Thoracic aorta (tissue), 2 donors: Measurements from ENCODE around the gene CLDN5. TPM values are rescaled to one million over a fixed set of nuclear protein-coding genes. Genes with fewer than 3 reads are reported as not detected.

Experiments
- ATAC-seq: fragments of 150-250 bp; one replicate; pipeline ENCODE4 v1.8.0; 2017; ENCODE audit warnings: low read depth; ENCODE audit not compliant: insufficient number of reproducible peaks, low FRiP score
- DNase-seq: peaks from one replicate; pipeline ENCODE4 v3.0.0-alpha.2; 2020; ENCODE audit warnings: low spot score
- H3K27ac ChIP-seq, 2 donors: fragments of 200-600 bp; sonication (generic); 1 replicate in 1 of 2; 2 replicates in 1 of 2; pipeline ENCODE4 v1.5.1; 2016; ENCODE audit warnings: mild to moderate bottlenecking in 2 of 2, moderate library complexity in 2 of 2
- H3K27me3 ChIP-seq: fragments of 200-600 bp; sonication (generic); replicated peaks from 2 replicates; pipeline ENCODE4 v1.6.0; 2016; ENCODE audit warnings: mild to moderate bottlenecking; ENCODE audit not compliant: insufficient read depth
- H3K36me3 ChIP-seq: fragments of 200-600 bp; sonication (generic); one replicate; pipeline ENCODE4 v1.5.1; 2016
- H3K4me1 ChIP-seq, 2 donors: fragments of 200-600 bp; sonication (generic); 1 replicate in 1 of 2; 2 replicates in 1 of 2; pipeline versions ENCODE4 v1.5.1 to v1.6.0; 2016; ENCODE audit warnings: low read depth in 2 of 2, mild to moderate bottlenecking in 1 of 2; ENCODE audit not compliant: control insufficient read depth in 1 of 2
- H3K4me3 ChIP-seq: fragments of 200-600 bp; sonication (generic); 2 replicates; pipeline ENCODE4 v1.5.1; 2016; ENCODE audit warnings: mild to moderate bottlenecking
- H3K9me3 ChIP-seq: fragments of 200-600 bp; sonication (generic); 2 replicates; pipeline ENCODE4 v1.5.1; 2016
- total RNA-seq, 2 donors: library from RNA; depleted of rRNA; stranded (reverse); fragments of >200 nt; gene quantifications; one replicate each; pipeline versions ENCODE4 v1.1.0 to v1.2.3, GENCODE V29; 2016
- TF ChIP-seq, protein P1 (sequence below): fragments of 200-600 bp; sonication (generic); IDR thresholded peaks from one replicate; pipeline ENCODE4 v1.5.1; 2019; ENCODE audit warnings: antibody characterized with exemption

Gene CLDN5
- total RNA-seq, 2 donors from 2014 or later, result 41.0 to 68.0 TPM

DNA sequence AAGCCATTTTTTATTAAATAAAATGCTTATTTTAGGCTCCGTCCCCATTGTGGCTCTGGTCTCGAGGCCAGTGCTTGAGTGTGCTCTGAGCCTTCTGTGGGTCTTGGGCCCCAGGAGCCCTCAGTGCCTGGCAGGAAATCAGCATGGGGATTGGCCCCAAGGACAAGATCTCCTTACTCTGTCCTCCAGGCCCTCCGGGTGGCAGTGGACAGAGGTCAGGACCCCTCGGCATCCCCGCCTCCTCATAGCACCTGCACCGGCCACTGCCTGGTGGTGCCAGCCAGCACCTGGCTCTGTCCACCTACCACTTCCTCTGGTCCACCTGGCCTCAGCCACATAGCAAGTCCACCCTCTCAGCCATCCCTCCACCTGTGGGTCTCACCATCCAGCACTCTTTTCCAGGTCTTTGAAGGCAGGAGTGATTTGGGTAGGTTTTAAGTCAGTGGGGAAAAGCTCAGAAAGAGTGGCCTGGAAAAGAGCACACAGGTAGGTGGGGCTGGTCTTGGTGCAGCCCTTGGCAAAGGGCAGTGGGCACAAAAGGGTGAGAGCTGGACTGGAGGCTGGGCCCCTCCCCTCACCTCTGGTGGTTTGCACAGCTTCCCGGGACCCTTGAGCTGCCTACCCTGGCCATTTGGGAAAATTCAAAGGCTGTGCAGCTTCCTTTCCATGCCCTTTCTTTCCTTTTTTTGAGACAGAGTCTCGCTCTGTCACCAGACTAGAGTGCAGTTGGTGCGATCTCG, 3.5 kb downstream of the CLDN5 start:
- H3K27me3 ChIP-seq, result no peaks in the 10 kb centered on the region
- TF ChIP-seq, protein P1, sequence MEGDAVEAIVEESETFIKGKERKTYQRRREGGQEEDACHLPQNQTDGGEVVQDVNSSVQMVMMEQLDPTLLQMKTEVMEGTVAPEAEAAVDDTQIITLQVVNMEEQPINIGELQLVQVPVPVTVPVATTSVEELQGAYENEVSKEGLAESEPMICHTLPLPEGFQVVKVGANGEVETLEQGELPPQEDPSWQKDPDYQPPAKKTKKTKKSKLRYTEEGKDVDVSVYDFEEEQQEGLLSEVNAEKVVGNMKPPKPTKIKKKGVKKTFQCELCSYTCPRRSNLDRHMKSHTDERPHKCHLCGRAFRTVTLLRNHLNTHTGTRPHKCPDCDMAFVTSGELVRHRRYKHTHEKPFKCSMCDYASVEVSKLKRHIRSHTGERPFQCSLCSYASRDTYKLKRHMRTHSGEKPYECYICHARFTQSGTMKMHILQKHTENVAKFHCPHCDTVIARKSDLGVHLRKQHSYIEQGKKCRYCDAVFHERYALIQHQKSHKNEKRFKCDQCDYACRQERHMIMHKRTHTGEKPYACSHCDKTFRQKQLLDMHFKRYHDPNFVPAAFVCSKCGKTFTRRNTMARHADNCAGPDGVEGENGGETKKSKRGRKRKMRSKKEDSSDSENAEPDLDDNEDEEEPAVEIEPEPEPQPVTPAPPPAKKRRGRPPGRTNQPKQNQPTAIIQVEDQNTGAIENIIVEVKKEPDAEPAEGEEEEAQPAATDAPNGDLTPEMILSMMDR, result no peak
- no peak for ATAC-seq
- no peaks in the 10 kb centered on the region for H3K9me3 ChIP-seq
- H3K4me3 ChIP-seq, result no peak overlapping the region
- H3K27ac ChIP-seq, result no peak overlapping the region
- peaks cover 0 to 10% of the 10 kb centered on the region in 2 donors for H3K4me1 ChIP-seq
- no peak for DNase-seq
- no peaks in the 10 kb centered on the region for H3K36me3 ChIP-seq

- ATAC-seq, result no peak
- no peak overlapping the region for H3K27ac ChIP-seq
These were observed 4.2 kb downstream of the CLDN5 start for GRCh38 chr22:19520007-19520406.

DNA sequence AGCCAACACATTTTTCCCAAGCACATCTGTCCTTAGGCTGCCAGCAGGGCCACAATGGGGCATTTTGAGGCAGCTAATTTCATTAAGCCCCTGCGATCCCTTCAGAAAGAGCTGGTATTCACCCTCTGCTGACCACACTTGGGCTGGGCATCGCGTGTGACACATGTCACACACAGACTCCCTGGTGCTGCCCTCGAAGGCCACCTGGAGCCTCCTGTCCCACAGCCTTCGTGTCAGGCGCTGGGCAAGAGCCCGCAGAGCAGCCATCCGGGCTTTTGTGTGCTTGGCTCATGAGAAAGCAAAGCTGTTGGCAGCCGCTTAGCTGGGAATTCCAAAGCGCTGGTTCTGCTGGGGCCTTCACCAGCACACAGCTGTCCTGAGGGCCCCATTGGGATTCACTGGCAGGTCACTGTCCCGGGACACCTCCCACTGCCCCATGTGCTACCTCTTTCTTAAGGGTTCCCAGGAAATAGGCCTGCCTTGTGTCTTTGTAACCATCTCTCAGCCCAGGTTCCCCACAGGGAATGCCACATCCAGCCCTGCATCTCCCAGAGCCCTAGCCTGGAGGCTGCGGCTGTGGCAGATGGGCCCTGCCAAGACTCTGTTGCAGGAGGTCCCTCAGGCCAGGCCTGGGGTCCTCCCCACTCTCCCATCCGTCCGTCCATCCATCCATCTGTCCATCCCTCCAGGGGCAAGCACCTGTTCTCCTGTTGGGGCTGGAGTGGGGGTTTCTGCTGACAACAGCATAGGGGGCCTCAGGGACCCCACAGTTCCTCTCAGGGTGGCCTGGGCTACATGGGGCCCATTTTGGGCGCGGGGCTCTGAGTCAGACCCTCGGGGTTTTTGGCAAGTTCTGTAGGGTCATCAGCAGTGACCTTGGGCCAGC, 4.9 kb downstream of the CLDN5 start:
- no peak overlapping the region for H3K4me3 ChIP-seq
- no peak for ATAC-seq
- no peak for DNase-seq
- H3K27ac ChIP-seq, result no peak overlapping the region
- no peaks in the 10 kb centered on the region for H3K36me3 ChIP-seq
- TF ChIP-seq, protein P1, result no peak
- peaks cover 0 to 9% of the 10 kb centered on the region in 2 donors for H3K4me1 ChIP-seq
- no peaks in the 10 kb centered on the region for H3K27me3 ChIP-seq
- no peaks in the 10 kb centered on the region for H3K9me3 ChIP-seq

More at GRCh38 chr22:19520007-19520406, 4.2 kb downstream of the CLDN5 start:
- DNase-seq, result no peak
- TF ChIP-seq, protein P1, result no peak
- H3K27me3 ChIP-seq, result no peaks in the 10 kb centered on the region
- H3K9me3 ChIP-seq, result no peaks in the 10 kb centered on the region
- no peak overlapping the region for H3K4me3 ChIP-seq
- peaks cover 0 to 10% of the 10 kb centered on the region in 2 donors for H3K4me1 ChIP-seq
- H3K36me3 ChIP-seq, result no peaks in the 10 kb centered on the region

DNA sequence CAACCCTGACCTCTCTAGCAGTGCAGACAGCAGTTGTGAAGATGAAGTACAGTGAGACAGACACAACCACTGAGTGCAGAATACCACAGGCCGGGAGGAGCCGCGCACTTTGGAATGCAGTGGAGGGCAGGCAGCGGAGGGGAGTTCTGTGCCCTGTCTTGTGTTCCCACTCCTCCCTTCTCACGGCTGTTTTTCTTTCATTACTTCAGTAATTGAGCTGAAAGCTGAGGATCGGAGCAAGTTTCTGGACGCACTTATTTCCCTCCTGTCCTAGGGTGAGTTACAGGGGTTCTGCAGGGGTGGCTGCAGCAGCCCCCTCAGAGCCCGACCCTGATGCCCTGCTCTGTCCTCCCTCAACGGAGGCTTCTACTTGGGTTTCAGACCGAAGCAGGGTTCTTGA, 5.6 kb downstream of the CLDN5 start:
- Histone ChIP-seq H3K27ac (no peak overlapping the region), H3K4me3 (no peak overlapping the region), H3K4me1 (peaks cover 0 to 3% of the 10 kb centered on the region in 2 donors), H3K27me3 (no peaks in the 10 kb centered on the region), H3K36me3 (no peaks in the 10 kb centered on the region), H3K9me3 (no peaks in the 10 kb centered on the region)
- ATAC-seq, result no peak
- no peak for DNase-seq
- TF ChIP-seq, protein P1, result no peak

GRCh38 chr22:19517919-19518611, 6.1 kb downstream of the CLDN5 start:
- H3K4me3 ChIP-seq, result no peak overlapping the region
- no peak for ATAC-seq
- H3K36me3 ChIP-seq, result no peaks in the 10 kb centered on the region
- DNase-seq, result no peak
- no peaks in the 10 kb centered on the region for H3K9me3 ChIP-seq
- TF ChIP-seq, protein P1, result no peak
- no peaks in the 10 kb centered on the region for H3K27me3 ChIP-seq
- H3K4me1 ChIP-seq, result no peaks in the 10 kb centered on the region
- no peak overlapping the region for H3K27ac ChIP-seq
